GM19328 (cell line): ENCODE data around the gene GLA.

Source experiments
- ATAC-seq: cut with Tn5 transposase; IDR thresholded peaks from one replicate; pipeline ENCODE4 v1.9.1; 2021; ENCODE audit warnings: mild to moderate bottlenecking, moderate library complexity; ENCODE audit not compliant: unreplicated experiment

The GLA gene

DNA sequence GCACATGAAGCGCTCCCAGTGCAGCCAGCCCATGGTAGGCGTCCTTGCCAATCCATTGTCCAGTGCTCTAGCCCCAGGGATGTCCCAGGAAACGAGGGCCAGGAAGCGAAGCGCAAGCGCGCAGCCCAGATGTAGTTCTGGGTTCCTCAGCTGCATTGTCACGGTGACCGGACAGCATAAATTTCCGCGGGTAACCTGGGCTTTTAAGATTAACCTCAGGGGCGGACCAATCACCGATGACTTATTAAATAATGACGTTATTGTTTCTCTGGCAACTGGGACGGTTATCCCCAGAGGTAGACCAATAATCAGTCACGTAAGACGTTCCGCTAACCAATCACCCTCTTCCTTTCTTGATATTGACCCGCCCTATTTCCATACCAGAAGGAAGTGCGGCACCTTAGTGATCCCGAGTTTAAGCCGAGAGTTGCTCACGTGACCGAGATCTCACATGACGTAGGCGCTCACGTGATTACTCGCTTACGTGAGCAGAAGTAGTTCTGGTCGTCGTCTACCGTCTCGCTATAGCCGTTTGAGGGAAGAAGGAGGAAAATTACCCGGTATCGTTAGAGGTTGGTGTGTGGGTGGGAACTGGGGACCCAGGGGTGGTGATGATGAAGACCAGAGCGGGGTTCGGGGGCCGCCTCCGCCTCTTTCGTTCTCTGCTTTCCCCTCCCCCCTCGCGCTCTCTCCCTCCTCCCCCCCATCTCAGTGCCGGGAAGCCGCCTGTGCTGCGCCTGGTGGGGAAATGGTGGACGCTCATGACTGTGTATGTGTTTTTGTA lies at the start of gene GLA, which contains the start of gene HNRNPH2:
Gene GLA, minus strand, starts transcription at position 178 of the 784 bp plus-strand sequence. Its CDS starts 22 bp downstream, at position 156.
Gene HNRNPH2, plus strand, starts transcription at position 475 of the 784 bp plus-strand sequence. CDS start 3,767 bp downstream, outside the sequence.
- peak; percentile 91 for ATAC-seq

GRCh38 chrX:101452056-101452455 lies 44.3 kb upstream of the GLA start:
- no peak for ATAC-seq

DNA sequence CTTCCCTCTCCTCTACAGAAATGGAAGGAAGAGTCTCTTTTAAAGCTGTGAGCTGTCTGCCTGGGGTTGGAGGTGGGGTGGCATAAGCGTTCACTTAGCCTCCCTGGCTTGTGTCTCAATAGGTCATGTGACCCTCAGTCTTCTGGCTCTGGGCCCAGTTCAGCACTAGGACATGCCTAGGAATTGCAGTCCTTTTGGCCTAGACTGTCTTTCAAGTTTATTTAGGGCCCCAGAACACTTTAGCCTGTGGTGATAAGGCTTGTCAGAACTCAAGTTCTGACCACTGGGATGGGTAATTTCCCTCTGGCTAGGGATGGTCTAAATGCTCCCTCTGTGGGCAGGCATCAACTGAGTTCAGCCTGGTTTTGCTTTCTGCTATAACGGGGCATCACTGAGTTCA lies 43.2 kb upstream of the GLA start:
- no peak for ATAC-seq

DNA sequence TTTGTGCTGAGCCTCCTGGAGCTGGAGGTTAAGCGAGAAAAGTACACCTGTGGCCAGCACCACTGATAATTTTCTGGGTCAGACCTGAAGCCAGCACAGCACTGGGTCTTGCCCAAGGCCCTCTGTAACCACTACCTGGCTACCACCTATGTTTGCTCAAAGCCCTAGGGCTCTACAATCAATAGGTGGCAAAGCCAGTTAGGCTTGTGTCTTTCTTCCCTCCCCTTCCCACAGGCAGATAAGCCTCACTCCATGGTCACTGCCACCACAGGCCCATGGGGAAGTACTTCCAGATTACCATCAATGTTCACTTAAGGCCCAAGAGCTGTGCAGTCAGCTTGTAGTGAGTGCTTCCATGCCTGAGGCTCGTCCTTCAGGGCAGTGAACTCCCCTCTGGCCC lies 42.4 kb upstream of the GLA start:
- ATAC-seq: no peak

DNA sequence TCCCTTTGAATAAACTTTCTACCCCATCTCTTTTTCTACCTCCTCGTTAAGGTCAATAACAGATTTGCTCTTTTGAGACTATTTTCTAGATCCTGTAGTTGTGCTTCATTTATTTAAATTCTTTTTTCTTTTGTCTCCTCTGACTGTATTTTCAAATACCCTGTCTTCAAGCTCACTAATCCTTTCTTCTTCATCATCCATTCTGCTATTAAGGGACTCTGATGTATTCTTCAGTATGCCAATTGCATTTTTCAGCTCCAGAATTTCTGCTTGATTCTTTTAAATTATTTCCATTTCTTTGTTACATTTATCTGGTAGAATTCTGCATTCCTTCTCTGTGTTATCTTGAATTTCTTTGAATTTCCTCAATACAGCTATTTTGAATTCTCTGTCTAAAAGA lies 41.6 kb upstream of the GLA start:
- ATAC-seq: no peak

DNA sequence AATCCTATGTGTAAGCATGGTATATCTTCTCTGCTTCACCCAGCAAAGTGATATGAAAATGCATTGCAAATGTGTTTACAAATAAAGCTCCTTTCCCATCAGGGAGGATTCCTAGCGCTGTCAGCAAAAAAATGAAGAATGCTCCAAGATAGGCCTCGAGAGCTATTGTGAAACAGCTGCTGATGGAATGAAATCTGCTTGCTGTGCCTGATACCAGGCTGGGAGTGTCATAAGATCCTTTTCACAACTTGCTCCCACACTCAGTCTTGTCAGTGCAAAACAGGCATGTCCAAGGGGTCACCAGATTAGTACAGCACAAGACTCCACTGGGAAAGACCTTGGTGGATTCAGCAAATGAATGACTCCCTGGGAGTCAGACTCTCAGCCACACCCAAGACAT lies 34.4 kb upstream of the GLA start:
- ATAC-seq: no peak

DNA sequence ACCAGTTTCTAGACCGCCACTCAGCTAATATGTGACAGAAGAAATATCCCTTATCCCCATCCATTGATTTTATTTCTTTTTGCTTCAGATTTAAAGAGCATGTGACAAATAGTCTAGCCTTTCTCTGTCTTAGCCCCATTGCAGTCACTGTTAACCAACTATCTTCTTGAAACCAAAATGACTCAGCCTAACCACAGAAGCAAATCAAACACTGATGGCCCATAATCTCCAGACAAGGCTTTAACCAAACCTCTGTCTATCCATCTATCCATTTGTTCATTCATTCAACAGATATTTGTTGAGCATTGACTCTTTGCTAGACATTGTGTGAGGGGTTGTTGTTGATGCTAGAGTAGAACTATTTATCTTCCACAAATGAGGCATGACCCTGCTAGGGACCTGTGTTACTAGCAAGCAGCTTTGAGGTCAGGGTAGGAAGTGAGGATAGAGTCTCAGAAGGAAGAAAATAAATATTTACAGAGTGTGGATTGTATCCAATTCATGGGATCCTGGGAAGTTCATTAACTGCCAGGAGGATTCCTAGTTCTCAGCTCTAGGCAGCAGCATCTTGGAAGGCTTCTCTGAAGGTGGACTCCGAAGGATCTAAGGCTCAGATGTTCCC lies 22.8 kb upstream of the GLA start:
- ATAC-seq: peak; percentile 75

- ATAC-seq: peak; percentile 42
Measured at GRCh38 chrX:101429934-101430333, 22.2 kb upstream of the GLA start.

DNA sequence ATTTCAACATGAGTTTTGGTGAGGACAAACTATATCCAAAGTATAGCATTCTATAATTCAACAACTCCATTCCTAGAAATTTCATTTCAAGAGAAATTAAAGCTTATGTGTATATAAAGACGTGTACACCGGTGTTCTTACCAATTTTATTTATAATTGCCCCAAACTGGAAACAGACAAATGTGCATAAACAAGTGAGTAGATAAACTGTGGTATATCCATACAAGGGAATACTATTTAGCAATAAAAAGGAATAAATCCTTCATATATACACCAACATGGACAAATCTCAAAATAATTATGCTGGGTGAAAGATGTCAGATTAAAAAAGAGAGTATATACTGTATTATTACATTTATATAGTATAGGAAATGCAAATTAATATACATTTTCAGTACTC lies 20.2 kb upstream of the GLA start:
- ATAC-seq: no peak

DNA sequence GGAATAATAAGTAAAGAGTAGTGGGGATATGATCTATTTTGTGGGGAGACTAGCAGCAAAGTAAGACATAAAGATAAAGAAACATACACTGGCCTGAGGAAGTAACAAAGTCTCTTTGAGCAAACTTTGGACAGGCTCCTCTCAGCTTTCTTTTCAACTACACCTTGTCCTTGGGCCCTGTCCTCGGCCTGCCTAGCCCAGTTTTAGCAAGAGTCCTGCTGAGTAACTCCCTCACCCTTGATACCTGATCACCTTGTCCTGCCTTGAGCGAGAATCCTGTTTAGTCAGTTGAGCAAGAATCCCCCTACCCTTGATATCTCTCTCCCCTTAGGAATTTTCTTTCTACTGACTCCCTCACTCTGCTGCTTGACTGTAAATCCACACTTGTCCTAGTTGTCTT lies 11.8 kb upstream of the GLA start:
- no peak for ATAC-seq

DNA sequence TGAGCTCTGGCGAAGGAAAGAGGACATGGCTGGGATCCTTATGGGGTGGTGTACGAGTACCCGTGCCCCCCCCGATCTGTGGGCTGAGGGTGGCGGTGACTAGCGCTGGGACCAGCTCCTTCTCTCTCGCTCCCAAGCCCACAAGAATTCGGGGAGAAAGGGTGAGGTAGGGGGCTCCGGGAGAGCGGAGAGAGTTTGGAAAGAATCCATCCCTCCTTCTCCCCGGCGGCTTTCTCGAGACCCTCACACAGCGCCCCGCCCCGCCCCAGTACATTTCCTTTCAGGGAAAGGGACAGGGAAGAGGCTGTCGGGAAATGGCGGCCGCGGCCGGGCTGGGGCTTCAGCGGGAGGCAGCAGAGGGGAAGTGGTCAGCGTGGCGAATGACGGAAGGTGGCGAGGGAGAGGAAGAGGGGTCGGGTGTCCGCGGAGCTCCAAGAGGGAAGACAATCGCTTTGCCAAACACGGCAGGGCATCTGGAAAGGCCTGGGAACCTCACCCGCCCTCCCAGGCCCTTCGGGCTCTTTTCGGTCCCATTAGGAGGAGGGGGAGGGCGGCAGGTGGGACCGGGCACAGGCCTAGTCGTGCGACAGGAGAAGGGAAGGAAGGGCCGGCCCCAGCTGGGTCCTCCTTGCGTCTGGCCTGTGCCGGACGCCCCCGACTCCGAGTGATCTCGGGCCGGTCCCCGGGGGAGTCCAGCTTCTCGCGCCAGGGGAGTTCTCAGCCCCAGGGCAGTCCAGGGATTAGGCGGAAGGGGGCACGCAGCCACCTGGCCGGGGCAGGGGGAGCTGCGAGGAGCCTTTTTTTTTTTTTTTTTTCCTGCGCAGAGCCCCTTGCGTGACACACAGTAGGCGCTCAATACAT lies 10.5 kb upstream of the GLA start:
- ATAC-seq: no peak

GRCh38 chrX:101417190-101417589 lies 9.5 kb upstream of the GLA start:
- no peak for ATAC-seq

- no peak for ATAC-seq
Measured at GRCh38 chrX:101416691-101417090, 9.0 kb upstream of the GLA start.

DNA sequence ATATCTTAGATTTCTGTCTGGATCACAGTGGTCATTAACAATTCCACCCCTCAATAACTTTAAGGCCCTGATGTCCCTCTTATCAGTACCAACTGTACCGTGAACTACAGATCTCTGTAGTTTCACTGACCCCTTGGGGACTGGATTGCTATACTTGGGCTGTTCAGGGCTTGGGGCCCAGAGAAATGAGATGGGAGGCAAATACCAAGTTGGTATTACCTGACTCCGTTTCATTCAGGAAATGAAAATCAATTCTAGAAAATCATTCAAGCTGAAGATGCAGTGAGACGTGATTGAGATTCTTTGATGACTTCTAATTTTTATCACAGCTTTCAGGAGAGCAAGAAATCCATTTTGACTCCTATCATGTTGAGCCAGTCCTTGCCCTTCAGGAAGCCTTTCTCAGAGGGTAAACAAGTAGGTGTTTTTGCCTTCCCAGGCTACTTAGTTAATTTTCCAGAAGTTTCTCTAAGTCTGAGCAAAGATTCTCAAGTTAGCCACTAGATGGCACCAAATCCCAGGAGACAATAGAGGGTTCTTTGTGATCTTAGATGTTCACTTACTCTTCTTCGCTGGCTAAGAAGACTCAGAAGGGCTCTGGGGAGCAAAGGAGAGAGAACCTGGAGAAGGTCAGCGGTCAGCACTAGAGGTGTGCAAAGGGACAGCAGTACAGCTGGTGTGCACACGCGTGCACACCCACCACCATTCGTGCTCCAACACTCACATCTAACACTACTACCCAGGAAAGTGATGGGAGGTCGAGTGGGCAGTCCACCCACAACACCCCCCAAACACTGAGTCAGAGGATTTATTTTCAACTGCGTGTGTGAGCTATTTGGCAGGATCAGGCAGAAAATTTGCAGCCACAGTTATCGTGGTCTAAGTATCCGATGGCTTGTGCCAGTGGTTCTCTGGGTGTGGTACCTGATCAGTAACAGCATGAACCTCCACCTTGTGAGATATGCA lies 7.7 kb upstream of the GLA start:
- no peak for ATAC-seq

GRCh38 chrX:101411984-101412383 lies 4.3 kb upstream of the GLA start:
- ATAC-seq: no peak

DNA sequence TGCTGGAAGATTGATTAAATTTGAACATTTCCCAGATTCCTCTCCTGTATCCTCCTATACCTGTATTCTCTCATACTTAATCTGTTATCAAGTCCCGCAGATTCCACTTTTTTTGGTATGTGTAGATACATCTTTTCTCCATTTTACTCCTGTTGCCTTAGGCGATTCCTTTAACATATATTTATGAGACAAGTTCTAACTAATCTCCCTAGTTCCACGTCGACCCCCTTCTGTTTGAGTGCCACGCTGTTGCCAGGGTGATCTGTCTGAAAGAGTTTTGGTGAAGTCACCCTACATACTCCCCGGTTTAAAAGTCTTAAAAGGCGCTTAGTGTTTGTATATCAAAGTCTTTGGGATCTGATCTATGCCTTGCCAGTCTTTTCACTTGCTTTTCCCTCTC lies 2.7 kb upstream of the GLA start:
- no peak for ATAC-seq

DNA sequence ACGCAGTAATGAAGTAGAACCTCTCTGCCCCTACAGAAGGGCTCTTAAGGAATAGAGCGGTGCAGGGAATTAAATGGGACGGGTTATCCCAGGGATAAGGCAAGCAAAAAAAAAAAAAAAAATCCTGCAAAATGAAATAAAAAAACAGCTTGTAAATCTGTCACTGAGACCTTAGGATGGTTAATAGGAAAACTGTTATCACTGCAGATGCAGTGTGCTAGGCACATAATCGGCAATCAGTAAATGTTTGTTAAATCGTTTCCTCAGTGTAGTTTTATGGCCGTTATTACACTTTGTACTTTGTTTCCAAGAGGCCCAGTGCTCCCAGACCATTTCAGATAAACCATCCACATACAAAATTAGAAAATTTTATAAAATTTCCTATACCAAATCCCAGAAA lies 1.3 kb upstream of the GLA start:
- ATAC-seq: no peak

DNA sequence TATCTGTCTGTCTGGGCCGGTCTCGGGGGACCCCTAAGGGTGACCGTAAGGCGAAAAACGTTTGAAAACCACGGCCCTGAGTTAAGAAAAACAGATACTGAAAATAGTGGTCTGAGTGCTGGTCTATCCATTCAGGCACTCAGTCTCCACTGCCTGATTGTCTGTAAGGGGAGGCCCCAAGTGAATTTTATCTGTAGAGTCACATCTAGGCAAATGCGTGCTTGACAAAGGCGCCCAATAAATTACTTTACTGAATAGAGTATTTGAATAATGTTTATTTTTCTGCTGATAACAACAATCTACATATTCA lies 762 bp upstream of the GLA start:
- peak; percentile 12 for ATAC-seq

GRCh38 chrX:101407167-101407747 lies 468 bp downstream of the GLA start:
- ATAC-seq: no peak

DNA sequence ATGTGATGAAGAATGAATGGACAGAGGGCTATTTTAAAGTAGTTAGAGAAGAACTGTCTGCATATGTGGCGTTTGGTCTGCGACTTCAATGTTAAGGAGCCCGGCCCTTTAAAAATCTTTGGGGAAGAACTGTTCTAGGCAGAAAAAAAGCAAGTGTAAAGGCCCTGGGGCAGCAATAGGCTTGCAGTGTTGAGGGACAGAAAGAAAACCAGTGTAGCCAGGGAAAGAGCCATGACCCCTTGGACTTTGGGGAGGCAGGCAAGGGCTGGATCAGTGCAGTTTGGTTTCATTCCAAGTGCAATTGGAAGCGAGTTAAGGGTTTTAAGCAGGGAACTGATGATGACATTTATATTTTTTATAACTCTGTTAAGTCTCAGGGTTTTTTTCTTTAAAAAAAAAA lies 7.9 kb downstream of the GLA start:
- no peak for ATAC-seq
